ENCODE data around the gene TACC2.

GRCh38 chr10:121988361-121989324 lies at the start of gene TACC2:
- TF ChIP-seq CTCF (IDR thresholded peaks at IDR 0.05): no peak
- TF ChIP-seq POLR2A (IDR thresholded peaks at IDR 0.05): no peak

Measured in lower leg skin (tissue), 3 donors.